HFF-Myc (cell line): ENCODE results near the gene CSF3R.

Experiments
- DNase-seq: peaks from one replicate; pipeline ENCODE4 v3.0.0-alpha.2; 2011; ENCODE audit warnings: low read depth; ENCODE audit errors: extremely low read depth
- H3K4me3 ChIP-seq: replicated peaks from 2 replicates; pipeline ENCODE4 v1.5.1; 2011; ENCODE audit warnings: low read depth, mild to moderate bottlenecking, control low read depth, low read length
- CTCF ChIP-seq: IDR thresholded peaks from 2 replicates; pipeline ENCODE4 v1.5.1; 2012; ENCODE audit warnings: mild to moderate bottlenecking, low read depth, low read length, control low read depth; ENCODE audit errors: missing control alignments

The CSF3R gene

GRCh38 chr1:36457691-36458090 lies 25.0 kb downstream of the CSF3R start:
- no peak for DNase-seq
- TF ChIP-seq CTCF = no peak
- H3K4me3 ChIP-seq = no peak overlapping the region

GRCh38 chr1:36456391-36456928 lies 26.3 kb downstream of the CSF3R start:
- no peak for DNase-seq
- H3K4me3 ChIP-seq = no peak overlapping the region
- TF ChIP-seq CTCF = no peak

- no peak overlapping the region for H3K4me3 ChIP-seq
Observed at GRCh38 chr1:36455386-36455785, 27.3 kb downstream of the CSF3R start.

GRCh38 chr1:36453600-36454388 lies 28.9 kb downstream of the CSF3R start:
- TF ChIP-seq CTCF = no peak
- no peak for DNase-seq
- no peak overlapping the region for H3K4me3 ChIP-seq

More at GRCh38 chr1:36455386-36455785, 27.3 kb downstream of the CSF3R start:
- DNase-seq = no peak
- no peak for TF ChIP-seq CTCF

GRCh38 chr1:36453051-36453450 lies 29.7 kb downstream of the CSF3R start:
- H3K4me3 ChIP-seq = no peak overlapping the region
- DNase-seq = no peak
- no peak for TF ChIP-seq CTCF

- peak overlapping the region; percentile 49 for H3K4me3 ChIP-seq
- DNase-seq = no peak
- no peak for TF ChIP-seq CTCF
Observed at GRCh38 chr1:36450919-36451305, 31.8 kb downstream of the CSF3R start.
